HG03108 (cell line): ENCODE results near the gene DNAJC3.
"Not testable (repeated sequence)": the region's sequence is repeated elsewhere in the genome, so short reads cannot be mapped to it uniquely, and the experiment has no call there.

Experiments
- ATAC-seq: cut with Tn5 transposase; IDR thresholded peaks from one replicate; pipeline ENCODE4 v1.9.1; 2021; ENCODE audit warnings: moderate library complexity; ENCODE audit not compliant: unreplicated experiment

The DNAJC3 gene

GRCh38 chr13:95713651-95714050 lies 36.7 kb downstream of the DNAJC3 start:
- ATAC-seq, result no peak

- no peak for ATAC-seq
Observed at GRCh38 chr13:95714142-95714832, 37.3 kb downstream of the DNAJC3 start.

DNA sequence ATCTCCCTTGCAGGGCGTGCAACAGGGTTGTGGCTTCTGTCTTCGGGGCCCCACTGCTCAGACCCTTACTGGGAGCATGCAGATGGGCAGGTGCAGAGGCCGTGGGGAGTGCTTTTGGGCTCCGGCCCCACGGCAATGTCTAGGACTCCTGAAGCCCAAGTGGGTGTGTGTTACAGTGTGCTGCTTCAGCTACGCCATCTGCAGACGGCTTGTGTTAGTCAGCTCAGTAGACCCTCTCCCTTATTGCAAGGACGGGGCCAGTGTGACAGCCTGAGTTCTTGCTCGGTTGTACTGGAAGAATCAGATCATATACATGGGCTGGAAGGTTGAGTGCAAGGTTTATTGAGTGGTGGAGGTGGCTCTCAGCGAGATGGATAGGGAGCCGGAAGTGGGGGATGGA lies 39.3 kb downstream of the DNAJC3 start:
- no peak for ATAC-seq

DNA sequence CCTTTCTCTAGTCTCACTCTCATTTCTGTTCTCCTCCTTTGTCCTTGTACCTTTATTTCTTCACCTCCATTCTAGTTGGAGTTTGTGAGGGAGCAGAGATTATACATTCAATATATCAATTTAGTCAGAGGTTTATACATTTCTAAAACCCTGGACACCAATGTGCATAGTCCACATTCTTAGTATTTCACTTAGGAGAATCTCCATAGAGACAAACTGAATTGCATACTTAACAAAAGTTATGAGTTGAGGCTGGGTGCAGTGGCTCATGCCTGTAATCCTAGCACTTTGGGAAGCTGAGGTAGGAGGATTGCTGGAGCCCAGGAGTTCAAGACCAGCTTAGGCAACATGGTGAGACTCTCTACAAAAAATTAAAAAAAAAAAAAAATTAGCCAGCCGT lies 45.3 kb downstream of the DNAJC3 start:
- ATAC-seq, result no peak

DNA sequence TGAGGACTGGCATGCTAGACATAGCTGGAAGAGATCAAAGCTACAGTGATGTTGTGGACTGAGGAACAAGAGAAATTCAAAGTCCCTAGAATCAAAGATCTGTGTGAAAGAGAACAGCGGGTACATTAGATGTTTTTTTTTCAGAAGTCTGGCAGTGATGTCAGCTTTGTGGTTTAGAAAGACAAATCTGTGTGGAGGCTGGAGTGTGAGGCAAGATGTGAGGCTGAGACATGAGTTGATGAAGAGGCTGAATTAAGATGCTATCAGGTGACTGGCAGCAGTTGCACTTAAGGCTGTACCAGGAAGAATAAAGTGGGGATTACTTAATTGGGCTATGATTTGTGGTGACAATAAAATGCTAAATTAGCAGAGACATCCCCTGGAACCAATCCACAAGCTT lies 46.5 kb downstream of the DNAJC3 start:
- no peak for ATAC-seq

GRCh38 chr13:95724252-95724651 lies 47.3 kb downstream of the DNAJC3 start:
- no peak for ATAC-seq

GRCh38 chr13:95726876-95727275 lies 49.9 kb downstream of the DNAJC3 start:
- no peak for ATAC-seq

DNA sequence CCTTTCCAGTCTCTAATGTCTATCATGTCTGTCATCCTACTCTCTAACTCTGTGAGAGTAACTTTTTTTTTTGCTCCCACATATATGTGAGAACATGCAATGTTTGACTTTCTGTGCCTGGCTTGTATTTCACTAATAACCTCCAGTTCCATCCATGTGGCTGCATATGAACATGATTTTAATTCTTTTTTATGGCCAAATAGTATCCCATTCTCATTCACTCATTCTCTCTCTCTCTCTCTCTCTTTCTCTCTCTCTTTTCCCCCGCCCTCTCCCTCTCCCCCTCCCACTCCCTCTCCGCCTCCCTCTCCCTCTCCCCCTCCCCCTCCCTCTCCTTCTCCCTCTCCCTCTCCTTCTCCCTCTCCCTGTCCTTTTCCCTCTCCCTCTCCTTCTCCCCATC lies 52.0 kb downstream of the DNAJC3 start:
- no peak for ATAC-seq

DNA sequence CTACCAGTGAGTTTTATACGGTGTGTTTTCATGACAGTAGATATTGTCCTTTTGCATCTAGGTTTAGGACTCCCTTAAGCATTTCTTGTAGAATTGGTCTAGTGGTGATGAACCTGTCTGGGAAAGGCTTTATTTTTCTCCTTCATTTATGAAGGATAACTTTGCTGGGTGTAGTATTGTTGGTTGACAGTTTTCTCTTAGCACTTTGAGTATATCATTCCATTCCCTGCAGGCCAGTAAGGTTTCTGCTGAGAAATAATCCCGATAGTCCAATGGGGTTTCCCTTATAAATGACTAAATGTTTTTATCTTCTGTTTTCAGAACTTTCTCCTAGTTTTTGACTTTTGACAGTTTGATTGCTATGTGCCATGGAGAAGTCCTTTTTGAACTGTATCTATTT lies 57.2 kb downstream of the DNAJC3 start:
- ATAC-seq, result no peak

GRCh38 chr13:95740071-95740978 lies 63.4 kb downstream of the DNAJC3 start:
- not testable (repeated sequence) for ATAC-seq

GRCh38 chr13:95740979-95741320 lies 64.0 kb downstream of the DNAJC3 start:
- ATAC-seq, result no peak

DNA sequence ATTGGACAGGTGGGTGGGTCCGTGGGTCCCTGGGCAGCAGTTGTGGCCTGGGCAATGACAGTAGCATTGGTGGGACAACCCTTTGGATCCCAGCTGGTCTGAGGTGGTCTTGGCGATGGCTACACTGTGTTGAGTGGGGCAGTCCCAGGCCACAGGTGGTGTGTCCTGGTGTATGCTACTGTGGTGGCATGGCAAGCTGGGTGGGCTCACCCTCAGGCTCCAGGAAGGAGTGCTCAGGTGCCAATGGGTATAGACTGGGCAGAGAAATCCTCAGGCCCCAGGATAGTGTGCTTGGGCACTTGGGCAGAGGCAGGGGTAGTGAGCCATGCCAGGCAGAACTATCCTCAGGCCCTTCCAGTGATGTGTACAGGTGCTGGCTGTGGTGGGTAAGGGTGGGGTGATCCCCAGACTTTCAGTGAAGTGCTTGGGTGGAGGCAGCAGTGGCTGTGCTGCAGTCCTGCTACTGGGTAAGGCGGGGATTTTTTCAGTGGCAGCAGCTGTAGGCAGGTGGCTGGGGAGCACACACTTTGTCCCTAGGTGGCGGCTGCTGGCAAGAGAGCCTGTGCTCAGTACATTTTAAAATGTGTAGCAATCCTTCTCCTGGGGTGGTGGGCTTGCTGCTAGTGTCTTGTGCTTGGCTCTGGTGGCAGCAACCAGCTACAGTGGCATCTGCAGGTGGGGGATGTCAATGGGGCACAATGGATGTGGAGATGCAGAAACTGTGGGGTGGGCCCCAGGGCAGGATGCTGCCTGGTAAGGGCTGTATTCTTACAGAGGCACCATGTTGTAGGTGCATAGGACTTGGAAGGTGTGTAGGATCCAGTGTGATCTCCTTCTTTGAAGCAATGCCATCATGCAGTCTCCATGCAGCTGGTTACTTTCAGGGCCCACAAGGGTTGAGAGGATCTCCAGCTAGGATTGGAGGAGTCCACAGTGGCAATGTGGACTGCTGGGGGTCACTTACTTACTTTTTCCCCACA lies 64.9 kb downstream of the DNAJC3 start:
- ATAC-seq, result no peak

- no peak for ATAC-seq
Observed at GRCh38 chr13:95743192-95743591, 66.3 kb downstream of the DNAJC3 start.

DNA sequence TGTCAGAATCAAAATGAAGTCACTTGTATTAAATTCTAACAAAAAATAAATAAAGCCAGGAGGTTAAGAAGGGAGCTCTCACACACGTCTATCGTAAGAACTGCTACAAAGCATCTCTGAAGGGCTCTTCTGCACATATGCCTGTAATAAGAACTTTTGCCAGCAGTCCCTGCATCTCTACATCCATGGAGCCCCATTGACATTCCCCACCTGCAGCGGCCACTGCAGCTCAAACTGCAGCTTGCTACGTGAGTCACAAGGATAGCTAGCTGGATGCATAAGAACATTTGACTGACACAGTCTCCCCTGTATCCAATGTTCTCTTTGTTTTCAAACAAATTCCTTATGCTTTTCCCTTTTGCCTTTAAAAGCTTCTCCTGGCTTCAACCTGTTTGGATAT lies 68.3 kb downstream of the DNAJC3 start:
- ATAC-seq, result no peak

- no peak for ATAC-seq
Observed at GRCh38 chr13:95745752-95746151, 68.8 kb downstream of the DNAJC3 start.

- ATAC-seq, result no peak
Observed at GRCh38 chr13:95749545-95749944, 72.6 kb downstream of the DNAJC3 start.

DNA sequence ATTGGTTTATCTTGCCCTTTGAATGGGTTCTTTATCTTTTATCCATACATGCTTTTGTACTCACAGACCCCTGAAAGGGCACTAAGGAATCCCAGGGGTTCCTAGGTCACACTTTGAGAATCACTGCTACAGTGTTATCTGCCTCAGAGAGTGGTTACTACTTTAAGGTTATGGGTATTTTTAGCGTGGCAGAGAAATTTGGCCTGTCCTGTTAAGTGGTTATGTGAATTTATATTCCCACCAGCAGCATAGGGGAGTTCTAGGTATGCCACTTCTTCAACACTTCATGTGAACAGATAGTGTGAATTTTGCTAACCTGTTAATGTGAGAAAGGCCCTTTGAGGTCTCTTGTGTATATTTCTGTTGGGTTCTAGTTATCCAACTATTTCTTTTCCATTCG lies 75.7 kb downstream of the DNAJC3 start:
- ATAC-seq, result no peak

DNA sequence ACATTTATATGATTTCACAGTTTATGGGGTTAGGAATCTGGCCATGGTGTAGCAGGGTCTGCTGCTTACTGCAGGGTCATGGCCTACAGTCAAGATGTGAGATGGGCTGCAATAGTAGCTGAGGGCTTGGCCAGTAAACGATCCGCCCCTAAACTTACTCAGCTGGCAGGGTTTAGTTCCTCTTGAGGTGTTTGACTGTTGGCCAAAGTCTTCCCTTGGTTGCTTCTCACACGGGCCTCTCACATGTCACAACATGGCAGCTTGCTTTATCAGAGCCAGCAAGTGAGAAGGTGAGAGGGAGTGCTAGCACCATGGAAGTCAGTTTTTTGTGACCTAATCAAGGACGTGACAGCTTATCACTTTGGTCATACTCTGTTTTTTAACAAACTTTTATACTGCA lies 77.1 kb downstream of the DNAJC3 start:
- ATAC-seq, result no peak

DNA sequence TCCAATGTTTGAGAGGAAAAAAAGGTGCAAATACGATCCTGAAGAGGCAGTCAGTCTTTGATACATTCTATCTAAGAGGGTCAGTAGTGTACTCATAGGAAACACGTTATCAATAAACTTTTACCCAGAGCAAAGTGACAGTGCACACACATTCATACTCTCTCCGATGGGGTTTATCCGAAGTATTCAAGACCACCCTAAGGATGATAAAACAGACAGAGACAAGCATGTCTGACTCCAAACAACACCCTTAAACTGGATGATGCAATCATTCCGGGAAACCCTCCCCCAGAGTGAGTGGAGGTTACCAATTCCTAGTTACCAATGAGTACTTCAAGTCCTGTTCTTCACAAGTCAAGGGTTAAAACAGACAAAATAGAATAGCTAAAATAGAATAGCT lies 79.1 kb downstream of the DNAJC3 start:
- ATAC-seq, result no peak

- not testable (repeated sequence) for ATAC-seq
Observed at GRCh38 chr13:95762626-95763025, 85.7 kb downstream of the DNAJC3 start.

GRCh38 chr13:95763601-95764000 lies 86.7 kb downstream of the DNAJC3 start:
- ATAC-seq, result no peak
